GM12872 (cell line): ENCODE results near the gene NEURL1B.

Experiments used
- CTCF ChIP-seq: IDR thresholded peaks from 3 replicates; pipeline ENCODE4 v1.5.1; 2011; ENCODE audit warnings: low read depth, mild to moderate bottlenecking, low read length, moderate library complexity; ENCODE audit not compliant: insufficient read depth

The NEURL1B gene

GRCh38 chr5:172632346-172633092 lies 8.5 kb upstream of the NEURL1B start:
- TF ChIP-seq CTCF = no peak

DNA sequence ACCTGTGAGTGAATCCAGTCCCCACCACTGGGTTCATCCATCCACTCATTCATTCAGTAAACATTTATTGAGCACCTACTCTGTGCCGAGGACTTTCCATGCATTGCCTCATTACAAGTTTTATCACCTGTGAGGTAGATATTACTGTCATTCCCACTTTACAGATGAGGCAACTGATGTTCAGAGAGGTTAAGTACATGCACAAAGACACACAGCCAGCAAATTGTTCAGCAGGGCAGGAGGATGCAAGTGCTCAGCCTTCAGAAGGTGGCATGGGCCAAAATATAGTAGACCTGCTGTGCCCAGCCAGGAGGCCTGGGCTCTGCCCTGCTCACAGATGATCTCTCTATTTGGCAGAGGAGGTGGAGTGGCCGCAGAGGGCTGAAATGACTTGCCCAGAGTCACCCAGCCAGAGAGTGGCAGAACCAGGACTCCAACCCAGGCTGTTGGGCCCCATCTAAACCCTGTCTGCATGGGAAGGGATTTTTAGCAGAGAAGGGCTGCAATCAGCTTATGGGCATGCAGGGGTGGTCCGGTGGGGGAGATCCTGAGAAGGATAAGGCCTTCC lies 7.6 kb upstream of the NEURL1B start:
- no peak for TF ChIP-seq CTCF

DNA sequence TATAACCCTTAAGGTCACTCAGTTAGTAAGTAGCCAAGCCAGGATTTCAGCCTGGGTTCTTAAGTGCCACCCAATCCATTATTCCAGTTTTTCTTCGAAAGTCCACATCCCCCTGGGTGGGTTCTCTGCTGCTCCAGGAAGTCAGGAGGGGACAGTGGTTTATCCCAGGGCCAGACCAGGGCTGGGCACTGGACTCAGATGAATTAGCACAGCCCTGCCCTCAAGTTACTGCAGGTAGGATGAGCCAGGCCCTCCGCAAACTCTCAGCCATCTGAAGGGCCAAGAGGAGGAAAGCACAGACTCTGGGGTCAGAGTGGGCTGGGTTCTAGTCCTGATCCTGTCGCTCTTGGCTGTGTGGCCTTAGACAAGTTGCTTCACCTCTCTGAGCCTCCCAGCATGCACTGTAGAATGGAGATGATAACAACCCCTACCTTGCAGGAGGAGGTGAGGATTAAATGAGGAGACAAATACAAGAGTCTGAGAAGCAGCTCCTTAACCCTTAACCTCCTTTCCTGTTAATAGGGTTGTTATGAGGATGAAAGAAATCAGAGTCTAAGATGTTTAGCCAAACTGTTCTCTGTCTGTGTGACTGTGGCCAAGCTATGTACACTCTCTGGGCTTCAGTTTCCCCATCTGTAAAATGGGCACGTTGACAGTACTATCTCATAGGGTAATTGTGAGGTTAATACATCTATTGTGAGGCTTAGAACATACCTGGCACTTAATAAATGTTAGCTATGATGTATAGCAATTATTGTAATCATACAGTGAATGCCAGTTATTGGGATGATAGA lies 6.8 kb upstream of the NEURL1B start:
- no peak for TF ChIP-seq CTCF

DNA sequence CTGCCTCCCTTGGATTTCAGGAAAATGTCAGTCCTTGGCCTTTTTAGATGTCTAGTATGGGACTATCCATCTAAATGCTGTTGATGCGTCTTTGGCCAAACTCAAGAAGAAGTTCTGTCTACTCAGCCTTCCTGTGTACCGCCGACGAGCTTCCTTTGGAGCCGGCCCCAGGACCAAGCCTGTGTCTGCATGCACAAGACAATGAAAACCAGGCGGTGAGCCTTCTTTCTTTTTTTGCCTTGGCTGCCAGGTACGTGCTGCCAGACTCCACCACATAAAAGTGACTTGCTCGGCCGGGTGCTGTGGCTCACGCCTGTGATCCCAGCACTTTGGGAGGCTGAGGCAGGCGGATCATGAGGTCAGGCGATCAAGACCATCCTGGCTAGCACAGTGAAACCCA lies 6.0 kb upstream of the NEURL1B start:
- TF ChIP-seq CTCF = no peak

GRCh38 chr5:172636279-172637050 lies 4.6 kb upstream of the NEURL1B start:
- TF ChIP-seq CTCF = no peak

GRCh38 chr5:172637110-172637580 lies 3.9 kb upstream of the NEURL1B start:
- no peak for TF ChIP-seq CTCF

DNA sequence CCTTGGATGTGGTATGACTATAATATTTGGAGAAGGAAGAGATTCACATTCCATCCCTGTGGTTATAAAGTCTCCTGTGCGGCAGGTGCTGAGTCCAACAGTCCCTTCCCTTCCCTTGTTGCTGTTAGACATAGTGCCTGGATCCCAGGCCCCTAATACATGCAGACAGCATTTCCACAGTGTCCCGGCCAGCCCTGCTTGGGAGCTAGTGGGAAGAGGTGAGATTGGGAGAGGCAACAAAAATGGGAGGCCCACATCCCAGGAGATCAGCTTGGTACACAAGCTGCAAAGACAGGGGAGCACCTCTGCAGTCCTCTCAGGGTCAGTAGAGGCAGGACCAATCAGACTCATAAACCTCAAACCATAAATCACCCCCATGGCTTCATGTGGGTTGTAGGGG lies 3.3 kb upstream of the NEURL1B start:
- no peak for TF ChIP-seq CTCF
